ENCODE data around the gene RBM47.

RBM47 gene

GRCh38 chr4:40502220-40502619 lies 127.4 kb downstream of the RBM47 start:
- no peak for DNase-seq

GRCh38 chr4:40500781-40501180 lies 128.9 kb downstream of the RBM47 start:
- DNase-seq = no peak

GRCh38 chr4:40493160-40493559 lies 136.5 kb downstream of the RBM47 start:
- DNase-seq = no peak

GRCh38 chr4:40492691-40493090 lies 137.0 kb downstream of the RBM47 start:
- DNase-seq = no peak

GRCh38 chr4:40490481-40490880 lies 139.2 kb downstream of the RBM47 start:
- no peak for DNase-seq

- no peak for DNase-seq
Measured at GRCh38 chr4:40489961-40490360, 139.7 kb downstream of the RBM47 start.

GRCh38 chr4:40486534-40486933 lies 143.1 kb downstream of the RBM47 start:
- no peak for DNase-seq

GRCh38 chr4:40484346-40485090 lies 145.1 kb downstream of the RBM47 start:
- DNase-seq = no peak

- peak in 2 of 56 donors; percentile 1 to 7 for DNase-seq
Measured at GRCh38 chr4:40482985-40483647, 146.5 kb downstream of the RBM47 start.

- no peak for DNase-seq
Measured at GRCh38 chr4:40481977-40482376, 147.7 kb downstream of the RBM47 start.

GRCh38 chr4:40480291-40480690 lies 149.4 kb downstream of the RBM47 start:
- no peak for DNase-seq

GRCh38 chr4:40479378-40479777 lies 150.3 kb downstream of the RBM47 start:
- DNase-seq = no peak

GRCh38 chr4:40475609-40476008 lies 154.1 kb downstream of the RBM47 start:
- DNase-seq = no peak

- no peak for DNase-seq
Measured at GRCh38 chr4:40473578-40474388, 155.9 kb downstream of the RBM47 start.

GRCh38 chr4:40471923-40472322 lies 157.7 kb downstream of the RBM47 start:
- DNase-seq = no peak

GRCh38 chr4:40466789-40467188 lies 162.9 kb downstream of the RBM47 start:
- no peak for DNase-seq

- DNase-seq = no peak
Measured at GRCh38 chr4:40462326-40462725, 167.3 kb downstream of the RBM47 start.

GRCh38 chr4:40461879-40462278 lies 167.8 kb downstream of the RBM47 start:
- no peak for DNase-seq

GRCh38 chr4:40461062-40461461 lies 168.6 kb downstream of the RBM47 start:
- no peak for DNase-seq

GRCh38 chr4:40458683-40459082 lies 171.0 kb downstream of the RBM47 start:
- no peak for DNase-seq

- DNase-seq = no peak
Measured at GRCh38 chr4:40458109-40458508, 171.6 kb downstream of the RBM47 start.

- no peak for DNase-seq
Measured at GRCh38 chr4:40455340-40455902, 174.2 kb downstream of the RBM47 start.

All from nucleus accumbens (tissue), 56 donors.